Stimulated activated CD8-positive, alpha-beta memory T cell treated with anti-CD3 and anti-CD28 coated beads, Interleukin-15, amount 100 ng/mL, for 48 hours (primary cell): ENCODE data around the gene VAT1L.

Source experiments
- DNase-seq, 2 donors: peaks; one replicate each; pipeline ENCODE4 v3.0.0-alpha.2; 2020; ENCODE audit warnings: low read depth in 2 of 2

VAT1L gene, protein sequence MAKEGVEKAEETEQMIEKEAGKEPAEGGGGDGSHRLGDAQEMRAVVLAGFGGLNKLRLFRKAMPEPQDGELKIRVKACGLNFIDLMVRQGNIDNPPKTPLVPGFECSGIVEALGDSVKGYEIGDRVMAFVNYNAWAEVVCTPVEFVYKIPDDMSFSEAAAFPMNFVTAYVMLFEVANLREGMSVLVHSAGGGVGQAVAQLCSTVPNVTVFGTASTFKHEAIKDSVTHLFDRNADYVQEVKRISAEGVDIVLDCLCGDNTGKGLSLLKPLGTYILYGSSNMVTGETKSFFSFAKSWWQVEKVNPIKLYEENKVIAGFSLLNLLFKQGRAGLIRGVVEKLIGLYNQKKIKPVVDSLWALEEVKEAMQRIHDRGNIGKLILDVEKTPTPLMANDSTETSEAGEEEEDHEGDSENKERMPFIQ

DNA sequence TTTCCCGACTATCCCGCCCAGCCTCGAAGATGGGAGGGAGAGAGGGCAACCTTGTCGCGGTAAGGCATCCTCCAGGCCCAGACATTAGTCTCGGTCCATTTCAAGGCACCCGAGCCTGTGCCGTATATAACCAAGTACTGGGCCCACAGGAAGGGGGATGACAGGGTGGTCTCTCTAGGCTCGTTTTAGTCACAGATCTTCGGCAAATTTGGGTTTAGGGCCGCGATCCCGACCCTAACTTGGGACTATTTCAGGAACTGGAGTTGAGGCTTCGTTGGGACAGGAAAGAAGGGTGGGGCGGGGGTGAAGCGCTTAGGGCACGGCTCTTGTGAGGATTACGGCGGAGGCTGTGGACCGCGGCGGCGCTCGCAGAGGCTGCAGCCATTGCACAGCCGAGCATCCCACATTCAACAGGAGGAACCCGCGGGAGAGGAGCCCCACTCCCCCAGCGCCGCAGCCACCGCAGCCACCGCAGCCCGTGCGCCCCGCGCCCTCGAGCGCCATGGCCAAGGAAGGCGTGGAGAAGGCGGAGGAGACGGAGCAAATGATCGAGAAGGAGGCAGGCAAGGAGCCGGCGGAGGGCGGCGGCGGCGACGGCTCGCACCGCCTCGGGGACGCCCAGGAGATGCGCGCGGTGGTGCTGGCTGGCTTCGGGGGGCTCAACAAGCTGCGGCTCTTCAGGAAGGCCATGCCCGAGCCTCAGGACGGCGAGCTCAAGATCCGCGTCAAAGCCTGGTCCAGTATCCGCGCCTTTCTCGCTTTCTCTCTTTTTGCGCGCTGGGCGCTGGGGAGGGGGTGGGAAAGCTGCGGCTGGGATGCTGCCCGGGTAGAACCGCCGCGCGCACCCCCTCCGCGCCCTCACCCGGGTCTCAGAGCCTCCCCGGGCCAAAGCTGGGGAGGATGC, at the start of gene VAT1L:
VAT1L (plus strand) TSS at position 384 of the 904 bp plus-strand sequence; CDS start at position 503, 119 bp downstream.
- no peak for DNase-seq

DNA sequence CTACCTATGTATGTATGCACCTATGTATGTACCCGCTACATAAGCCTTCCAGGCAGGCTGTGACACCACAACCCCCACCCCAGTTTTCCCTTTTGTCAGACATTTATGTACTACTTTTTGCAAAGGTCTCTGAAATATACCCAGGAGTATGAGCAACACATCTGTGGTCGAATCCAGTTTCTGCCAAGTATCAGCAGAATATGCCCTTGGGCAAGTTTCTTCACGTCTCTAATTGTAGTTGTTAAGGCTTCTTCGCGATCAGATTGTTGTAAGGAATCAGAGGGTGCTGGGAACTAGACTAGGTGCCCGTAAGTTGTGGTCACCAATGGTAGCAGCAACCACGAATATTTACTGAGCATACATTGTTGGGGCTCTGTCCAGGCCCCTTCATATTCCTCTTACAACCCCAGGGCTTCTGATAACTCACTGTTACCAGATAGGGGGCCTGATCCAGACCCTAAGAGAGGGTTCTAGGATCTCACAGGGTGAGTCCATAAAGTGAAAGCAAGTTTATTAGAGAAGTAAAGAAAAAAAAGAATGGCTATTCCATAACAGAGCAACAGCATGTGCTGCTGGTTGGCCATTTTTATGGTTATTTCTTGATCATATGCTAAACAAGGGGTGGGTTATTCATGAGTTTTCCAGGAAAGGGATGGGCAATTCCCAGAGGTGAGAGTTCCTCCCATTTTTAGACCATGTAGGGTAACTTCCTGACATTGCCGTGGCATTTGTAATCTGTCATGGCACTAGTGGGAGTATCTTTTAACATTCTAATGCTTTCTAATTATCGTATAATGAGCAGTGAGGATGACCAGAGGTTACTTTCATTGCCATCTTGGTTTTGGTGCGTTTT, 49.4 kb upstream of the VAT1L start:
- DNase-seq = no peak

DNA sequence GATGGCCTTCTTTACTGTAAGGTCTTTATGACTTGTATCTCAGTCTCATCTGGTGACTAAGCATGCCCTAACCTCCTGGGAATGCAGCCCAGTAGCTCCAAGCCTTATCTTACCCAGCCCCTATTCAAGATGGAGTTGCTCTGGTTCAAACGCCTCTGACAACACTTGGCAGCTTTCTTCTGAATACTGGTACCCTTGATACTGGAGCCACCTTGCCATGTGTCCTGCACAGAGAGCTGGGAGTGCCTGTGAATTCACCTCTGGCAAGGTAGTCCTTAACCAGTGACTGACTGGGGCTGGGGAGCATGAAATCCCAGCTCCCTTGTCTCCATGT, 48.8 kb upstream of the VAT1L start:
- DNase-seq = no peak

DNA sequence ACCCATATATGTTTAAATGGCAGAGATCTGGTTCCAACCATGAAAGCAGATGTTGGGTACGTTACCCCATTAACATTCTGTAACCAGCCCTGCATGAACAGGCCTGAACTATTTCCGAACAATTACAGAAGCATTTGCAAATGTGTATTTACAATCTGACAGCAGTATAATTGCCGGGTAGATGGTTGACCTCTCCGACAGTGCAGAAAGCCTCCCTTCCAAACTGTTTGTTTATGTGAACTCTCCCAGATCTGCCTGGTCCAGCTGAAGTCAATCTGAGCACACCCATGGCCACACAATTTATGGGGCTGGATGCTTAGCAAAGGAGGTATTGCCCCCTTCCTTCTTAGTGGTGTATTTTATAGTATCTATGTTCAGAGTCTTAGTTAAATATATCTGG, 44.2 kb upstream of the VAT1L start:
- no peak for DNase-seq

DNA sequence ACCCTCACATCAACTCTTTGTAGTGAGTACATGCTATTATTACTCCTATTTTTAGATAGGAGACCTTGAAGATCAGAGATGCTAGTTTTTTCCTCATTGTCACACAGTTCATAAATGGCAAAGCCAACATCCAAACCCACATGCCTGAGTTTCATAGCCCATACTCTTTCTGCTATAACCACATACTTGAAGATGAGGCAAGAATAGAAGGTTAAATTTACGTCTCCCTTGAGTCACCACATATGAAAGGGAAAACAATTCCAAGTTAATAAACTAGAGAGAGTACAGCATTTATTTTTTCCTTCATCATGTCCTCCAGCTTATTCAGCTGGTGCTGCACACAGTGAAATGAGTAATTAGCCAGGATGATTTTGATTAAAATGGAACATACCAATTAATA, 42.4 kb upstream of the VAT1L start:
- DNase-seq = no peak

DNA sequence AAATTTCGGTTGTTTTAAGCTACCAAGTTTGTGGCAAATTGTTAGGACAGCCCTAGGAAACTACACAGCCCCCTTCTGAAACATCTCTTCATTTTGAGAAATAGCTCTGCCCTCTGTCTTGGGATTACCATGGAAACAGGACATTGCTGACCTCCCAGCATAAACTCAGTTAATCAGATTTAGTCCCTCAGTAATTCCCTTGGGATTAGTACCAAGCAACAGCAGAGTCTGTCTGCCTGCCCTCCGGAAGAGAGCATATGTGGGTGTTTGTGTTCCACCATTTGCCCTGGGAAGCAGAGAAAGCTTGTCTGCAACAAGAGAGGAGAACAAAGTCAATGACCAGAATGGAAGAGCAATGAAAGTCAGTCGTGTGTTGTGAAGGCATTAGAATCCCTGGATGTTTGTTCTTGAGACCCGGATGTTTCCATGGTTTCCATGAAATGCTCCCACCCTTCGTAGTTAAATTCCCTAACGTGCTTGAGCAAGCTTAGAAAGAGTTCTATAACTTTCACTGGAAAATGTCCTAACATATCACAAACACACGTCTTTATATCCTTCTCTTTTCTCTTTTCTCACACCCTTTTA, 39.9 kb upstream of the VAT1L start:
- no peak for DNase-seq

DNA sequence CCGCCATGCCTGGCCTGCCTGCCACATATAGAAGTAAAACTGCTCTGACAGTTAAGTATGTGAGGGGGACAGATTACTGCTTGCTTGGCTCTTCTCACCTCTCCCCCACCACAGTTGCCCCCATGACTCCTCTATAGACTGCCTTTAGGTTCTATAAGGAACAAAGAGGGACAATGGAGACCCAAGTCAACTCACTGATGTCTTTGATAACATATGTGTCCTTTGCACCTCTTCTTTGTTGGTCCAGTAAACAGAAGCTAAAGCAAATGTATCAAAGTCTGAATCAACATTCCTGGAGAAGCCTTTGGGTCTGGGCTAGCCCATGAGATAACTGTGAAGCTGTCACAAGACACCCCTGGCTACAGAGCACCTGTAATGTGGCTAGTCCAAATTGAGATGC, 38.9 kb upstream of the VAT1L start:
- no peak for DNase-seq

DNA sequence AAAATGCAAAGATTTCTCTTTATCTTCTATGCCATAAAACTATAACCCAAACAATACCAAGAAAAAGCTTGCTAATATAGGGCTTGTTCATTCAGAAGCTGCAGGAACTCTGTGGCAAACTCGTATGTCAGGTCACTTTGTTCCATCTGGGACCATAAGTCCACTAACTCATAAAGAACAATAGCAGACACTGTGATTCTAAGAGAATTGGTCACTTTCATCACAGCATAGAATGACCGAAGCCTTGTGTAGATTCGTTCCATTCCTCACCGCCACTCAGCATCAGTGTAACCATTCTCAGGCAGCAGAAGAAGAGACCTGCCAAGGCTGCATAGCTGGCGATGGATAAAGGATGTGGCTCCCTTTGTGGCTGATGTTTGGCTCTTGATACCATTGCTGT, 30.3 kb upstream of the VAT1L start:
- no peak for DNase-seq

DNA sequence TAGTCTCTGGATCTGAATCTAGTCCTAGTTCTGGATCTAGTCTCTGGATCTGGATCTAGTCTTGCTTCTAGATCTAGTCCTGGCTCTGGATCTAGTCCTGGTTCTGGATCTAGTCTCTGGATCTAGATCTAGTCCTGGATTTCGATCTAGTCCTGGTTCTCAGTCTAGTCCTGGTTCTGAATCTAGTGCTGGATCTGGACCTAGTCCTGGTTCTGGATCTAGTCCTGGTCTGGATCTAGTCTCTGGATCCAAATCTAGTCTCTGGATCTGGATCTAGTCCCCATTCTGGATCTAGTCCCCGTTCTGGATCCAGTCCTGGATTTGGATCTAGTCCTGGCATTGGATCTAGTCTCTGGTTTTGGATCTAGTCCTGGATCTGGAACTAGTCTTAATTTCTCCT, 29.9 kb upstream of the VAT1L start:
- DNase-seq = no peak

DNA sequence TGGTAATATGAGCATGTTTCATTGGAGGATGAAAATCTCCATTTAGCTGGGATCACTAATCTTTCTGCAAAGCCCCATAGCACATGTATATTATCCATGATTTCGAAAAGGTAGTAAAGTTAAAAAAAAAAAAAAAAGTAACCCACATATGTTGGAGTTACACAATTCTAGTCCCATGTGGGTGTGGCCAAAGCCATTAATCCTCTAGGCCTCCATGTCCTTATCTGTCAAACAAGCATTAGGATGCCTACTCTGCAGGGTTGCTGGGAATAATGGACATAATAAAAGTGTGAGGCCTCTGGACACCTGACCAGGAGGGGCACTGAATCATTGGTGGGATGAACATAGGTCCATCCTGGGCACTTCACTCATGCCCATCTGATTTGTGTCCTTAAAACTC, 29.2 kb upstream of the VAT1L start:
- no peak for DNase-seq

DNA sequence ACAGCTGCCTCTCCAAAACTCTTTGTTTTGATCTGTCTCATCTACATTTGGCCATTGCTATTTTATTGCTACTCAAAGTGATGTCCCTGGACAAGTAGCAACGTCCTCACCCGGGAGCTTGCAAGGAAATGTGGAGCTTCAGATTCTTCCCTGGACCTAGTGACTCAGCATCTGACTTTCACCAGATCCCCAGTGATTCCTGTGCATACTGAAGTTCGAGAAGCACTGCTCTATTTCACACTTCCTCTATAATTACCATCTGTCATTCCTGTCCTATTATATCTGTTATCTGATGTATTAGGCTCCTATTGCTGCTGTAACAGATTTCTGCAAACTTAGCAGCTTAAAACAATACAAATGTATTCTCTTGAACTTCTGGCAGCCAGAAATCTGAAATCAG, 28.5 kb upstream of the VAT1L start:
- no peak for DNase-seq

DNA sequence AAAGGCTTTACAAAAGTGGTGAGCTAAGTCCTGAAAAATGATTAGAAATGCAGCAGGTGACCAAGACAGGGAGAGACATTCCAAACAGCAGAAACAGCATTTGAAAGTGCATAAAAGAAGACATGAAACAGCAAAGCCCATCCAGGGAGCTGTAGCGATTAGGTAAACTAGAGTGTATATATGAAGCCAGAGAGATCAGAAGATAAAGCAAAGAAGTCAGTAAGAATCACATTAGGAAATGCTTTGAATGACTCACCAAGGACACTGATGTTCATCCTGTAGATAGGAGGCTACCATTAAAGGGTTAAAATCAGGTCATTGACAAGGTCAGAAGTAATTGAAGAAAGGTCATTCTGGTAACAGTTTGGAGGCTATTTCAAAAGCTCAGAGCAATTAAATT, 27.6 kb upstream of the VAT1L start:
- DNase-seq = no peak

DNA sequence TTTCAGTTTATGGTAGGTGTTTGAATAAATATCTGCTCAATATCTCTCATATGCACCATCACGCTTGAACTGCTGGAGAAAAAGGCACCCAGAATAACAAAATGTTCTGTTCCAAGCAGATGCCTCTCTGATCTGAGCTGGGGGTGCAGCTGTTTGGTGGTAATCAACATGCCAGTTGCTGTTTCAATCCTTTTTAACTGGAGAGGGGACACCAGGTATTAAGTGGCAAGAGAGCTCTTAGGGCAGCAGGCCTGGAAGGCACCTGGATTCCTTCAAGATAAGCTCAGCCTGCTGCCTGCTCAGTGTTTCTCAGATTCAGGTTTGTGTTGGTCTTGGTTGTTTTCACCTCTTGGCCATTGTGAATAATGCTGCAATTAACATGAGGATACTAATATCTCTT, 27.2 kb upstream of the VAT1L start:
- DNase-seq = no peak

DNA sequence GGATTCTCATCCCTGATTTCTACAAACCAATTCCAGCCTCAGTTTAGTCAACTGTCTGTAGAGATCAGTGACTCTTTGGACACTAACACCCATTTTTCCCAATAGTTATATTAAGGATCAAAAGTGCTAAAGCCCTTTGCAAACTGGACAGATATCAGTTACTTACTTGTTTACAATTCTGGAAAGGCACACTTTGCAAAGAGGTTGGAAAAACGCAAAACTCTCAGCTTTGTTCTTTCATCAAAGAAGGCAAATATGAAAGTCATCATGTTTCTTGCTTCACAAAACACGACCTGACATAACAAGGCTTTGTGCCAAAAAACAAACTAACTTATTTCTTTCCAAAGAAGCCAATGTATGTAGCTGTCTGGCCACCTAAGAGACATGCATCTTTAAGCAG, 26.1 kb upstream of the VAT1L start:
- DNase-seq = no peak

DNA sequence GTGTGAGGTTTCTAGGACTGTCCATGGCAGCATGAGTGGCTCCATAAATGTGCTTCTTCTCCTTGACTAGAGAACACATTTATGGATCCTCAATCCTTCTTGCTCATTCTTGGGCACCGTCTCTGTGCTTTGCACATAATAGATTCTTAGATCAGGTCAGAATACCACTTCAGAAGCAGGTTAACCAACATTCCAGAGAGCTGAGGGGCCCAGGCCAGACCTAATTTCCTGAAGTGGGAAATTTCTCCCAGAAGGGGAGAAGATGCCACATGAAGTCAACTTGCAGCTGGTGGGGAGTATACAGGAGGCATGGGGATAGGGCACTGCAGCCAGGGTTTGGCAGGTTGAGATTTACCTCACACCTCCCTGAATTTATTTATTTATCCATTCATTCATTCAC, 24.4 kb upstream of the VAT1L start:
- no peak for DNase-seq

DNA sequence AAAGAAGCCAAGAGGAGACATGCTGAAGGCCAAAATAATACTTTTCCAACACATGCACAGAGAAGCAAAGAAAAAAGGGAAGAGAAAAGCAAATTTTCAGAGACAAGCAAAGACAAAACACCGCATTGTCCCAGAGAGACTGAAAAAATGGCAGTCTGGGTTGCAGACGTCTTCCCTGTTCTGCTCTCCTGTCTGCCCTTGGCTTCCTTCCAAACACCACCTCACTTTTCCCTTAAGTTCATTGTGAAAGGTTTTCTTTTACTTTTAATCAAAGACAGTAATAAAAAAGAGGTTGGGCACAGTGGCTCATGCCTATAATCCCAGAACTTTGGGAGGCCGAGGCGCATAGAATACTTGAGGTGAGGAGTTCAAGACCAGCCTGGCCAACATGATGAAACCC, 21.2 kb upstream of the VAT1L start:
- DNase-seq = no peak

DNA sequence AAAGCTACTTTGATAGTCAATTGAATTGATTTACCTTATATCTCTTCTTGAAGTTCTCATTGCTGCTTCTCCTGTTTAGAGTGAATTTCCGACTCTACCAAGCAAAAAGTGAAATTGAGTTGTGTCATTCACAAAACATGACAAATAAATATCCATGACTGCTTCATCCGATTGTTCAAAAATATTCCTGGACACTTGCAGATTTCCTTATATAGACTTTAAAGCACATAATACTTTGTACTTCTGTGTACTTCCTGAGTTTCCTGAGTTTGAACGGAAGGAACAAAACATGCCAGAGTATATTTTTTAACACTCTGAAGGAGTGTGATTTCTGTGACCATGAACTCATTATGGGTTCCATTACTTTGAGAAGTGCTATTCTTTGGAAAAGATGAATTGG, 20.5 kb upstream of the VAT1L start:
- DNase-seq = no peak

DNA sequence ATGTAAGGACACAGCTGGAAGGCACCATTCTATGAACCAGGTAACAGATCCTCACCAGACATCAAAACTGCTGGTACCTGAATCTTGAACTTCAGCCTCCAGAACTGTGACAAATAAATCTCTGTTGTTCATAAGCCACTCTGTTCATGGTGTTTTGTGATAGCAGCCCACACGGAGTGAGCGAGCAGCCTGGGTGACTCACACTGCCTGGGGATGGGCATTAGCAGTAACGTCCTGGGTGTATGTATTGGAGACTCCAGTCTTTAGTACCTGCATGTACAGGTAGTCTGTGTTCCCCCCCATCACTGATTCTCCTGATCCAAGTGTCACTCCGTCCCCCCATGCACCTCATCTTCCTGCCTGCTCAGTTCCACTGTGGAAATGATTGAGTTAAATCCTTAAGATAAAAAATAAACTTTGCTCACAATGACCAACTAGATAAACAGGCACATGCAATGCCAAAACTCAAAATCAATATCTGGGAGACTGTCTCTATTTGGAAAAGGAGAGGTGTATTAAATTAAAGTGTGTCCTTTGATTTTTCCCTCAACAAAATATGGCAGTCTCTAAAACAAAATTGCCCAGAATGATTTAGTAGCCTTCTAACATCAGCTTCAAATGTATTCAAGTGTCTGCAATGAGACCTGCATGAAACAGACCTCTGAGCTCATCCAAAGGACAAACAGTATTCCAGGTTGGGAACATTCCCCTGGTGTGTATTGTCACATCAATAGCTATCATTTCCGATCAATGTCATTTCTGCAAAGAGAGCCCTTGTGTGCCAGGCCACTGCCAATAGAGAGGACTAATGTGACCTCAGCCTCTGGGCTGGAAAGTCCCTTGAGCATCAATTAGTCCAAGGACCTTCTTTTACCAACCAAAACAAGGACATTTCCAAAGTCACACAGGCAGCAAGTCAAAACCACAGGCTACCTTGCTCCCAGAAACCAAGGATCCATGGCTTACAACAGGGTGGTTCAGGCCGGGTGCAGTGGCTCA, 12.2 kb upstream of the VAT1L start:
- no peak for DNase-seq

DNA sequence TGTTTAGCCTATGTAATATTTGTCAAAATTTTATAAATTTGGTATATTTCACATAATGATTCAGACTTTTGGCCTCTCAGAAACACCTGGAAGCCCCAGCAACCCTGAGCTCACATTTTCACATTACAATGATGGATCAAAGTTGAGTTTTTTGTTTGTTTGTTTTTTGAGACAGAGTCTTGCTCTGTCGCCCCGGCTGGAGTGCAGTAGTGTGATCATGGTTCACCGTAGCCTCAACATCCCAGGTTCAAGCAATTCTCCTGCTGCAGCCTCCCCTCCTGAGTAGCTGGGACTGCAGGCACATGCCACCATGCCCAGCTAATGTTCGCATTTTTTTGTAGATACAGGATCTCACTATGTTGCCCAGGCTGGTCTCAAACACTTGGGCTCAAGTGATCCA, 10.6 kb upstream of the VAT1L start:
- DNase-seq = no peak

DNA sequence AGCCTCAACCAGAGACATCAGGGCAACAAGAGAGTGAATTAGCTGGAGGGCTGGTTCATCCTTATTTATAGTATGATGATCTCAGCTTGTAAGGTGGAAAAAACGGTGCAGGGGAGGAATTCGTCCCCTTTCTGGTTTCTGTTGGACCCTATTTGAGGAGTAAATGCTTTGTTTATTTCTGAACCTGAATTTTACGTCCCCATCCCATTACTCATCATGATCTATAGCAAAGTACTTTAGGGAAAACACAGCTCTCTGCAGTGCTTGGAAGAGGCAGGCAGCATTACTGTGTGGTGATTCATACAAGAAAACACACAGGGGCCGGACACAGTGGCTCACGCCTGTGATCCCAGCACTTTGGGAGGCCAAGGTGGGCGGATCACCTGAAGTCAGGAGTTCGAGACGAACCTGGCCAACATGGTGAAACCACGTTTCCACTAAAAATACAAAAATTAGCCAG, 8.0 kb upstream of the VAT1L start:
- DNase-seq = no peak

DNA sequence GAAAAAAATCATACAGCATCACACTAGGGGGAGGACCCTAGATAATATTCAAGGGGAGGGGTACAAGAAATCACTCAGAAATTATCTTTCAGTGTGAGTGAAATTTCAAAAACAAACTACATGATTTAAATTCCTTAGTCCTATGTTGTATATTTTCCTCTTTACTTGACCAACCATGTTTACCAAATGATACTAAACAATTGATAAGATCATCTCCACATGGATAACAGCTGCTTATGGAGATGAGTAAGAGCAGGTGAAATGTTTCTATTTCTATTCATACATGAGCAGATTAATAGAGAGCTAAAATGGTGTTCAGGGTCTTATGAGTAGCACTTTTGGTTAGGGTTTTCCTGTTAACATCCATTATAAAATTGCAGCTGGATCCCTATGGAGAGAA, 7.3 kb upstream of the VAT1L start:
- DNase-seq = no peak
